Measurements from ENCODE around the gene GRID1. TPM values are rescaled to one million over a fixed set of nuclear protein-coding genes. Genes with fewer than 3 reads are reported as not detected.

GRID1 gene
- total RNA-seq, 4 donors from 2014 or later: 0.88 to 7.3 (median 4.1) TPM

GRCh38 chr10:86048973-86049372 is 317.6 kb downstream of the GRID1 start:
- Histone ChIP-seq H3K4me1 (no peaks in the 10 kb centered on the region), H3K36me3 (no peaks in the 10 kb centered on the region), H3K27me3 (no peaks in the 10 kb centered on the region), H3K27ac (no peak overlapping the region), H3K9me3 (peaks cover 0 to 4% of the 10 kb centered on the region in 2 donors), H3K4me3 (no peak overlapping the region)
- no peak for DNase-seq
- intact Hi-C loops (cut with DNase I; ENCODE audit: low total_unique reads): no loop called here
- TF ChIP-seq POLR2A (IDR thresholded peaks at IDR 0.05) (no peak), CTCF (IDR thresholded peaks at IDR 0.05) (no peak)

GRCh38 chr10:86048571-86048970 is 318.0 kb downstream of the GRID1 start:
- H3K4me3 ChIP-seq: no peak overlapping the region
- peaks cover 0 to 4% of the 10 kb centered on the region in 2 donors for H3K9me3 ChIP-seq
- H3K27ac ChIP-seq: no peak overlapping the region
- TF ChIP-seq CTCF (IDR thresholded peaks at IDR 0.05) (no peak), POLR2A (IDR thresholded peaks at IDR 0.05) (no peak)
- no peaks in the 10 kb centered on the region for H3K27me3 ChIP-seq
- DNase-seq: no peak
- intact Hi-C loops (cut with DNase I; ENCODE audit: low total_unique reads): no loop called here
- no peaks in the 10 kb centered on the region for H3K36me3 ChIP-seq
- no peaks in the 10 kb centered on the region for H3K4me1 ChIP-seq

- no peaks in the 10 kb centered on the region for H3K36me3 ChIP-seq
- no peak overlapping the region for H3K27ac ChIP-seq
- H3K4me3 ChIP-seq: no peak overlapping the region
- H3K27me3 ChIP-seq: no peaks in the 10 kb centered on the region
- no peak for DNase-seq
- intact Hi-C loops (cut with DNase I; ENCODE audit: low total_unique reads): no loop called here
- H3K4me1 ChIP-seq: no peaks in the 10 kb centered on the region
- TF ChIP-seq CTCF (IDR thresholded peaks at IDR 0.05) (no peak), POLR2A (IDR thresholded peaks at IDR 0.05) (no peak)
- H3K9me3 ChIP-seq: peaks cover 0 to 4% of the 10 kb centered on the region in 2 donors
Measured at GRCh38 chr10:86047588-86047987, 319.0 kb downstream of the GRID1 start.

- DNase-seq: no peak
- intact Hi-C loops (cut with DNase I; ENCODE audit: low total_unique reads): no loop called here
- Histone ChIP-seq H3K4me3 (no peak overlapping the region), H3K9me3 (peaks cover 0 to 4% of the 10 kb centered on the region in 2 donors), H3K27me3 (no peaks in the 10 kb centered on the region), H3K27ac (no peak overlapping the region), H3K36me3 (no peaks in the 10 kb centered on the region), H3K4me1 (no peaks in the 10 kb centered on the region)
- TF ChIP-seq CTCF (IDR thresholded peaks at IDR 0.05) (no peak), POLR2A (IDR thresholded peaks at IDR 0.05) (no peak)
Measured at GRCh38 chr10:86046845-86047460, 319.6 kb downstream of the GRID1 start.

GRCh38 chr10:86045896-86046295 is 320.7 kb downstream of the GRID1 start:
- Histone ChIP-seq H3K9me3 (peaks cover 0 to 4% of the 10 kb centered on the region in 2 donors), H3K4me1 (no peaks in the 10 kb centered on the region), H3K4me3 (no peak overlapping the region), H3K27me3 (no peaks in the 10 kb centered on the region), H3K27ac (no peak overlapping the region), H3K36me3 (no peaks in the 10 kb centered on the region)
- DNase-seq: no peak
- intact Hi-C loops (cut with DNase I; ENCODE audit: low total_unique reads): no loop called here
- TF ChIP-seq POLR2A (IDR thresholded peaks at IDR 0.05): no peak
- TF ChIP-seq CTCF (IDR thresholded peaks at IDR 0.05): no peak
